ENCODE measurements around the gene AFAP1. TPM values are rescaled to one million over a fixed set of nuclear protein-coding genes. Genes with fewer than 3 reads are reported as not detected.

AFAP1 gene
- total RNA-seq, 2 donors from 2014 or later: 9.6 to 35.3 TPM

GRCh38 chr4:7980036-7980435 is 40.4 kb upstream of the AFAP1 start:
- 66 to 88% methylated on average over 2 of the region's 2 CpGs for WGBS, 2 donors
- TF ChIP-seq CTCF (IDR thresholded peaks at IDR 0.05) (no peak), POLR2A (IDR thresholded peaks at IDR 0.05) (no peak)

GRCh38 chr4:7979652-7979968 is 39.9 kb upstream of the AFAP1 start:
- Histone ChIP-seq H3K36me3 (replicated peaks in 1 of 2; ENCODE audit: insufficient read depth in 1 of 2, low read depth in 2 of 2) (no peaks in the 10 kb centered on the region), H3K27ac (no peak overlapping the region), H3K4me3 (no peak overlapping the region), H3K9me3 (no peaks in the 10 kb centered on the region), H3K27me3 (no peaks in the 10 kb centered on the region), H3K4me1 (no peaks in the 10 kb centered on the region)
- intact Hi-C loops (cut with DNase I): no loop called here
- WGBS, 2 donors: 77 to 78% methylated on average over 4 of the region's 4 CpGs
- TF ChIP-seq POLR2A (IDR thresholded peaks at IDR 0.05) (no peak), CTCF (IDR thresholded peaks at IDR 0.05) (no peak)
- ATAC-seq: no peak
- no peak for DNase-seq

More at GRCh38 chr4:7980036-7980435, 40.4 kb upstream of the AFAP1 start:
- Histone ChIP-seq H3K27ac (no peak overlapping the region), H3K36me3 (replicated peaks in 1 of 2; ENCODE audit: insufficient read depth in 1 of 2, low read depth in 2 of 2) (no peaks in the 10 kb centered on the region), H3K4me1 (no peaks in the 10 kb centered on the region), H3K4me3 (no peak overlapping the region), H3K27me3 (no peaks in the 10 kb centered on the region), H3K9me3 (no peaks in the 10 kb centered on the region)
- ATAC-seq (no peak), DNase-seq (no peak)
- intact Hi-C loops (cut with DNase I): loop anchor here (5.0 kb wide), 1 partner anchor 178 kb away; no protein-coding TSS in a partner anchor

- Histone ChIP-seq H3K9me3 (no peaks in the 10 kb centered on the region), H3K36me3 (replicated peaks in 1 of 2; ENCODE audit: insufficient read depth in 1 of 2, low read depth in 2 of 2) (no peaks in the 10 kb centered on the region), H3K4me1 (no peaks in the 10 kb centered on the region), H3K27me3 (no peaks in the 10 kb centered on the region), H3K4me3 (no peak overlapping the region), H3K27ac (no peak overlapping the region)
- WGBS, 2 donors: 79 to 85% methylated on average over 12 to 17 of the region's 17 CpGs
- TF ChIP-seq POLR2A (IDR thresholded peaks at IDR 0.05) (no peak), CTCF (IDR thresholded peaks at IDR 0.05) (no peak)
- ATAC-seq: no peak
- intact Hi-C loops (cut with DNase I): no loop called here
- DNase-seq: no peak
These were observed 39.4 kb upstream of the AFAP1 start for GRCh38 chr4:7978907-7979651.

GRCh38 chr4:7978489-7978888 is 38.8 kb upstream of the AFAP1 start:
- DNase-seq (no peak), ATAC-seq (peak; percentile 40)
- Histone ChIP-seq H3K4me1 (no peaks in the 10 kb centered on the region), H3K36me3 (replicated peaks in 1 of 2; ENCODE audit: insufficient read depth in 1 of 2, low read depth in 2 of 2) (no peaks in the 10 kb centered on the region), H3K27ac (no peak overlapping the region), H3K9me3 (no peaks in the 10 kb centered on the region), H3K27me3 (no peaks in the 10 kb centered on the region), H3K4me3 (no peak overlapping the region)
- TF ChIP-seq CTCF (IDR thresholded peaks at IDR 0.05): no peak
- TF ChIP-seq POLR2A (IDR thresholded peaks at IDR 0.05): no peak
- intact Hi-C loops (cut with DNase I): no loop called here
- WGBS, 2 donors: 64 to 75% methylated on average over 2 to 5 of the region's 5 CpGs

GRCh38 chr4:7976634-7977033 is 37.0 kb upstream of the AFAP1 start:
- TF ChIP-seq POLR2A (IDR thresholded peaks at IDR 0.05) (no peak), CTCF (IDR thresholded peaks at IDR 0.05) (peak in 1 of 7 experiments; percentile 20)
- intact Hi-C loops (cut with DNase I): no loop called here
- no peak overlapping the region for H3K27ac ChIP-seq
- ATAC-seq (no peak), DNase-seq (no peak)
- H3K9me3 ChIP-seq: no peaks in the 10 kb centered on the region
- no peaks in the 10 kb centered on the region for H3K27me3 ChIP-seq
- no peak overlapping the region for H3K4me3 ChIP-seq
- no peaks in the 10 kb centered on the region for H3K36me3 ChIP-seq (replicated peaks in 1 of 2; ENCODE audit: insufficient read depth in 1 of 2, low read depth in 2 of 2)
- WGBS, 2 donors: 90 to 91% methylated on average over 5 of the region's 5 CpGs
- no peaks in the 10 kb centered on the region for H3K4me1 ChIP-seq
